ENCODE results near the gene RIBC1.

The RIBC1 gene

GRCh38 chrX:53479301-53479700 is 56.6 kb downstream of the RIBC1 start:
- no peaks in the 10 kb centered on the region for H3K4me1 ChIP-seq
- peaks cover 46% of the 10 kb centered on the region for H3K27me3 ChIP-seq
- no peaks in the 10 kb centered on the region for H3K36me3 ChIP-seq
- H3K9ac ChIP-seq = no peak overlapping the region
- H3K4me3 ChIP-seq = no peak overlapping the region
- no peaks in the 10 kb centered on the region for H4K20me1 ChIP-seq
- no peak for TF ChIP-seq Cebpa-rat (IDR thresholded peaks at IDR 0.05)
- H3K9me3 ChIP-seq = no peaks in the 10 kb centered on the region
- no peak overlapping the region for H3K4me2 ChIP-seq
- no peak overlapping the region for H3K27ac ChIP-seq

Measured in BLaER1 (cell line).